Astrocyte (in vitro differentiated cells and primary cell): Measurements from ENCODE around the gene ANKUB1. TPM values are rescaled to one million over a fixed set of nuclear protein-coding genes. Genes with fewer than 3 reads are reported as not detected.

ENCODE experiments used
- DNase-seq: peaks from one replicate; pipeline ENCODE4 v3.0.0-alpha.2; 2010; ENCODE audit warnings: low read depth
- FAIRE-seq: peaks from 2 replicates; lab custom pipeline; 2011; peaks lifted over from hg19 to GRCh38; lab: Jason Lieb, UNC
- H2AFZ ChIP-seq: 2 replicates; pipeline ENCODE4 v1.6.0; 2012; ENCODE audit warnings: low read depth, low read length, inconsistent platforms
- H3K27ac ChIP-seq: 2 replicates; pipeline ENCODE4 v1.5.1; 2011; ENCODE audit warnings: low read depth, low read length, inconsistent platforms
- H3K27me3 ChIP-seq: 2 replicates; pipeline ENCODE4 v1.6.0; 2011; ENCODE audit warnings: low read length, inconsistent platforms; ENCODE audit not compliant: insufficient read depth
- H3K36me3 ChIP-seq: 2 replicates; pipeline ENCODE4 v1.5.1; 2011; ENCODE audit warnings: low read length, inconsistent platforms; ENCODE audit not compliant: insufficient read depth
- H3K4me1 ChIP-seq: 2 replicates; pipeline ENCODE4 v1.5.1; 2011; ENCODE audit warnings: low read length, inconsistent platforms; ENCODE audit not compliant: insufficient read depth
- H3K4me2 ChIP-seq: 2 replicates; pipeline ENCODE4 v1.6.0; 2012; ENCODE audit warnings: low read length, inconsistent platforms
- H3K4me3 ChIP-seq: 2 replicates; pipeline ENCODE4 v1.5.1; 2011; ENCODE audit warnings: low read depth, mild to moderate bottlenecking, low read length, inconsistent platforms; ENCODE audit not compliant: insufficient read depth
- H3K79me2 ChIP-seq: 2 replicates; pipeline ENCODE4 v1.6.0; 2012; ENCODE audit warnings: mild to moderate bottlenecking, low read length, inconsistent platforms; ENCODE audit not compliant: insufficient read depth
- H3K9ac ChIP-seq: 2 replicates; pipeline ENCODE4 v1.6.0; 2012; ENCODE audit warnings: mild to moderate bottlenecking, low read length, inconsistent platforms
- H3K9me3 ChIP-seq: 2 replicates; pipeline ENCODE4 v1.5.1; 2012; ENCODE audit warnings: low read depth, mild to moderate bottlenecking, low read length, inconsistent platforms; ENCODE audit not compliant: insufficient read depth
- H4K20me1 ChIP-seq: 2 replicates; pipeline ENCODE4 v1.6.0; 2012; ENCODE audit warnings: low read length, inconsistent platforms; ENCODE audit not compliant: insufficient read depth
- H3K27ac Mint-ChIP-seq: one replicate; pipeline ENCODE4 v1.8.0; 2021; ENCODE audit warnings: mild to moderate bottlenecking, mixed read lengths; ENCODE audit not compliant: unreplicated experiment
- H3K27me3 Mint-ChIP-seq: one replicate; pipeline ENCODE4 v1.8.0; 2021; ENCODE audit warnings: low read depth, mixed read lengths; ENCODE audit not compliant: unreplicated experiment
- H3K36me3 Mint-ChIP-seq: one replicate; pipeline ENCODE4 v1.8.0; 2021; ENCODE audit warnings: low read depth, mixed read lengths; ENCODE audit not compliant: unreplicated experiment
- H3K4me1 Mint-ChIP-seq: one replicate; pipeline ENCODE4 v1.8.0; 2021; ENCODE audit warnings: low read depth, mixed read lengths; ENCODE audit not compliant: unreplicated experiment
- H3K4me3 Mint-ChIP-seq: one replicate; pipeline ENCODE4 v1.8.0; 2021; ENCODE audit warnings: mild to moderate bottlenecking, moderate library complexity, mixed read lengths; ENCODE audit not compliant: unreplicated experiment
- H3K9me3 Mint-ChIP-seq: one replicate; pipeline ENCODE4 v1.8.0; 2021; ENCODE audit warnings: mild to moderate bottlenecking, mixed read lengths; ENCODE audit not compliant: unreplicated experiment
- EZH2 ChIP-seq: IDR thresholded peaks from 2 replicates; pipeline ENCODE4 v1.6.1; 2012; ENCODE audit warnings: mild to moderate bottlenecking, low read length, inconsistent platforms; ENCODE audit not compliant: insufficient read depth
- total RNA-seq: library from RNA; stranded (reverse); gene quantifications from 2 replicates; pipeline ENCODE4 v1.2.1, GENCODE V29; 2021
- TF ChIP-seq, protein P1 (sequence below): IDR thresholded peaks from 2 replicates; pipeline ENCODE4 v1.5.1; 2011; ENCODE audit warnings: low read depth, mild to moderate bottlenecking, inconsistent platforms, low read length, moderate library complexity; ENCODE audit not compliant: insufficient read depth

Gene ANKUB1
- total RNA-seq, 1 donor from 2014 or later = not detected

DNA sequence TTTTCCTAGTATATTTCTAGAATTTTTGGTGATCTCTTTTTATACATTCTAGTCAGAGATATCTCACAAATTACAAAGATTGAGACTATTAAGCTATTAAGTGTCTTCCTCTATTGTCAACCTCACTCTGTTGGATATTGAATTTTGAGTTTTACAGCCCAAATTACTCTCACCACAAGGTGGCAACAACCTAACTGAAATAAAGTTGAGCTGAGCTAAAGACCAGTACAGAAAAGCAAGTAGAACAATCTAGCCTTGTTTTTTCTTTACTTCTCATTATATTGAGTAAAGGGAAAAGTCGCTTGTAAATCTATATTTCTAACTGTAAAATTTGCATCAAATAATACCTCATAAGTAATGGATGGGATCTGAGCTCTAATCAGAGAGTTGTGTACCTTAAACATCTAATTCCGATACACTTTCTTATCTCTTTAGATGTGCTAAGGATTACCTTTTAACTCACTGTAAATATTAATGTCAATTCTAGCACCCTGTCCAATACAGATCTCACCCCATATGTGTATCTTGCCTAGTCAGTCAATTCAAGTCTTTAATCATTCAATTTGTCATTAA, 26.5 kb downstream of the ANKUB1 start:
- H3K4me2 ChIP-seq = no peak overlapping the region
- no peak overlapping the region for H3K4me3 ChIP-seq
- no peaks in the 10 kb centered on the region for H3K79me2 ChIP-seq
- Mint-ChIP-seq H3K27ac (no peak overlapping the region), H3K36me3 (no peaks in the 10 kb centered on the region), H3K27me3 (peaks cover 1% of the 10 kb centered on the region), H3K4me1 (no peaks in the 10 kb centered on the region), H3K9me3 (no peaks in the 10 kb centered on the region), H3K4me3 (no peak overlapping the region)
- H3K9me3 ChIP-seq = no peaks in the 10 kb centered on the region
- DNase-seq = peak; percentile 30
- no peak overlapping the region for H3K9ac ChIP-seq
- no peaks in the 10 kb centered on the region for H3K36me3 ChIP-seq
- no peak overlapping the region for H2AFZ ChIP-seq
- no peaks in the 10 kb centered on the region for H4K20me1 ChIP-seq
- H3K4me1 ChIP-seq = no peaks in the 10 kb centered on the region
- peaks cover 18% of the 10 kb centered on the region for H3K27me3 ChIP-seq
- TF ChIP-seq, protein P1, sequence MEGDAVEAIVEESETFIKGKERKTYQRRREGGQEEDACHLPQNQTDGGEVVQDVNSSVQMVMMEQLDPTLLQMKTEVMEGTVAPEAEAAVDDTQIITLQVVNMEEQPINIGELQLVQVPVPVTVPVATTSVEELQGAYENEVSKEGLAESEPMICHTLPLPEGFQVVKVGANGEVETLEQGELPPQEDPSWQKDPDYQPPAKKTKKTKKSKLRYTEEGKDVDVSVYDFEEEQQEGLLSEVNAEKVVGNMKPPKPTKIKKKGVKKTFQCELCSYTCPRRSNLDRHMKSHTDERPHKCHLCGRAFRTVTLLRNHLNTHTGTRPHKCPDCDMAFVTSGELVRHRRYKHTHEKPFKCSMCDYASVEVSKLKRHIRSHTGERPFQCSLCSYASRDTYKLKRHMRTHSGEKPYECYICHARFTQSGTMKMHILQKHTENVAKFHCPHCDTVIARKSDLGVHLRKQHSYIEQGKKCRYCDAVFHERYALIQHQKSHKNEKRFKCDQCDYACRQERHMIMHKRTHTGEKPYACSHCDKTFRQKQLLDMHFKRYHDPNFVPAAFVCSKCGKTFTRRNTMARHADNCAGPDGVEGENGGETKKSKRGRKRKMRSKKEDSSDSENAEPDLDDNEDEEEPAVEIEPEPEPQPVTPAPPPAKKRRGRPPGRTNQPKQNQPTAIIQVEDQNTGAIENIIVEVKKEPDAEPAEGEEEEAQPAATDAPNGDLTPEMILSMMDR = peak; percentile 66
- TF ChIP-seq EZH2 = no peak
- peak; percentile 83 for FAIRE-seq
- no peak overlapping the region for H3K27ac ChIP-seq

DNA sequence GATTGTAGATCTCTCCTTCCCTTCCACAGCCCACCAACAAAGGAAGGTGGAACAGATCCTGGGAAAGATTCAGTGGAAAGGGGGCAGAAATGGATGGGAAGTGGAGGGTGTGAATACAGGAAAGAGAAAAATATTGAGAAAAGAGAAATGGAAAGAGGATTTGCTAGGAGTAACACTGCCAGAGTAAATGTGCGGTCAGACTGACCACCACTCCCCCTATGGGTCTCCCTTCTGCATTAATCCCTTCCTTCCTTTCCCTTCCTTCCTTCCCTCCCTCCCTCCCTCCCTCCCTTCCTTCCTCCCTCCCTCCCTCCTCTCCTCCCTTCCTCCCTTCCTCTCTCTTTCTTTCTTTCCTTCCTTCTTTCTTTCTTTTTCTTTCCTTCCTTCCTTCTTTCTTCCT, 28.1 kb downstream of the ANKUB1 start:
- FAIRE-seq = no peak

More for the DNA sequence above, 28.1 kb downstream of the ANKUB1 start:
- no peak overlapping the region for H2AFZ ChIP-seq
- Mint-ChIP-seq H3K4me1 (no peaks in the 10 kb centered on the region), H3K9me3 (no peaks in the 10 kb centered on the region), H3K27ac (no peak overlapping the region), H3K4me3 (no peak overlapping the region), H3K27me3 (peaks cover 1% of the 10 kb centered on the region), H3K36me3 (no peaks in the 10 kb centered on the region)
- H3K9ac ChIP-seq = no peak overlapping the region
- H3K79me2 ChIP-seq = no peaks in the 10 kb centered on the region
- H3K4me2 ChIP-seq = no peak overlapping the region
- peaks cover 25% of the 10 kb centered on the region for H3K27me3 ChIP-seq
- no peaks in the 10 kb centered on the region for H3K36me3 ChIP-seq
- H3K9me3 ChIP-seq = no peaks in the 10 kb centered on the region
- no peaks in the 10 kb centered on the region for H3K4me1 ChIP-seq
- H3K4me3 ChIP-seq = no peak overlapping the region
- DNase-seq = no peak
- H3K27ac ChIP-seq = no peak overlapping the region
- TF ChIP-seq, protein P1 = no peak
- no peak for TF ChIP-seq EZH2
- H4K20me1 ChIP-seq = no peaks in the 10 kb centered on the region
